ENCODE measurements around the gene LGALS7B. TPM values are rescaled to one million over a fixed set of nuclear protein-coding genes. Genes with fewer than 3 reads are reported as not detected.
"Not testable (repeated sequence)": the region's sequence is repeated elsewhere in the genome, so short reads cannot be mapped to it uniquely, and the experiment has no call there.

LGALS7B gene
- total RNA-seq, 2 experiments from 2014 or later = not detected

DNA sequence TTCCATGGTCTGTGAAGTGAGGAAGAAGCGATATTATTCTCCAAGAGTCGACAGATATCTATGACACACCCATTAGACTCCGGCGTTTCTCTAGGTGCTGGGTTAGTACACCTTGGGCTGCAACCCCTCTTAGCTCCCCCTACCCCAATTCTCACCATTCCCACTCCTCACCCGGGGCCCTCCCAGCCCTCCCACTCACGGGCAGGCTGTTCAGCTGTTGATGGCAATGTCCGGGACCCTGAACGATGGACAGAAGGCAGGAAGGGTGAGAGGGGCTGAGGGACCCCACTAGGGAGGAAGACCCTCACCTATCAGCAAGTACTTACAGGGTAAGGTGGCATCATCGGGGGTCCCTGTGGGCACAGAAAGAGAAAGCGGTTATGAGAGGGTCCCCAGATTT lies 14.5 kb downstream of the LGALS7B start:
- TF ChIP-seq EZH2phosphoT487 (IDR thresholded peaks at IDR 0.05; ENCODE audit: borderline replicate concordance, low read depth, low read length) = no peak
- TF ChIP-seq, protein P1, sequence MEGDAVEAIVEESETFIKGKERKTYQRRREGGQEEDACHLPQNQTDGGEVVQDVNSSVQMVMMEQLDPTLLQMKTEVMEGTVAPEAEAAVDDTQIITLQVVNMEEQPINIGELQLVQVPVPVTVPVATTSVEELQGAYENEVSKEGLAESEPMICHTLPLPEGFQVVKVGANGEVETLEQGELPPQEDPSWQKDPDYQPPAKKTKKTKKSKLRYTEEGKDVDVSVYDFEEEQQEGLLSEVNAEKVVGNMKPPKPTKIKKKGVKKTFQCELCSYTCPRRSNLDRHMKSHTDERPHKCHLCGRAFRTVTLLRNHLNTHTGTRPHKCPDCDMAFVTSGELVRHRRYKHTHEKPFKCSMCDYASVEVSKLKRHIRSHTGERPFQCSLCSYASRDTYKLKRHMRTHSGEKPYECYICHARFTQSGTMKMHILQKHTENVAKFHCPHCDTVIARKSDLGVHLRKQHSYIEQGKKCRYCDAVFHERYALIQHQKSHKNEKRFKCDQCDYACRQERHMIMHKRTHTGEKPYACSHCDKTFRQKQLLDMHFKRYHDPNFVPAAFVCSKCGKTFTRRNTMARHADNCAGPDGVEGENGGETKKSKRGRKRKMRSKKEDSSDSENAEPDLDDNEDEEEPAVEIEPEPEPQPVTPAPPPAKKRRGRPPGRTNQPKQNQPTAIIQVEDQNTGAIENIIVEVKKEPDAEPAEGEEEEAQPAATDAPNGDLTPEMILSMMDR (conservative IDR thresholded peaks at IDR 0.05; ENCODE audit: low read length) = no peak
- no peaks in the 10 kb centered on the region for H3K79me2 ChIP-seq (ENCODE audit: insufficient read depth, low read depth, low read length)
- H3K4me1 ChIP-seq (ENCODE audit: insufficient read depth, low read length, poor library complexity, severe bottlenecking) = peaks cover 3% of the 10 kb centered on the region
- H4K20me1 ChIP-seq (ENCODE audit: insufficient read depth, low read length) = no peaks in the 10 kb centered on the region
- H3K9me2 ChIP-seq (ENCODE audit: insufficient read depth, low read length) = no peaks in the 10 kb centered on the region
- no TSS peak for BruUV-seq (replicated peaks)
- H3K36me3 ChIP-seq (ENCODE audit: insufficient read depth, low read length) = no peaks in the 10 kb centered on the region
- H3K27ac ChIP-seq (ENCODE audit: low read depth, low read length, poor library complexity, severe bottlenecking) = no peak overlapping the region
- intact Hi-C loops (cut with micrococcal nuclease; ENCODE audit: unreplicated experiment) = no loop called here
- ChIA-PET CTCF (ENCODE audit: unreplicated experiment) (no interaction called here), POLR2A (interaction anchor here (0.7 kb wide), 1 partner anchor 110 kb away, joined by 4 read pairs; no protein-coding TSS in a partner anchor)
- no peak overlapping the region for H2AFZ ChIP-seq (ENCODE audit: low read length)
- H3K9me3 ChIP-seq (ENCODE audit: low read length) = no peaks in the 10 kb centered on the region
- no peak for DNase-seq (ENCODE audit: low spot score)
- no peak overlapping the region for H3K4me2 ChIP-seq (ENCODE audit: low read length)
- no peak overlapping the region for H3K4me3 ChIP-seq (ENCODE audit: low read depth, low read length, poor library complexity, severe bottlenecking)

- no peaks in the 10 kb centered on the region for H3K9me3 ChIP-seq (ENCODE audit: low read length)
- H3K4me3 ChIP-seq (ENCODE audit: low read depth, low read length, poor library complexity, severe bottlenecking) = no peak overlapping the region
- no peaks in the 10 kb centered on the region for H3K36me3 ChIP-seq (ENCODE audit: insufficient read depth, low read length)
- TF ChIP-seq, protein P1 (conservative IDR thresholded peaks at IDR 0.05; ENCODE audit: low read length) = no peak
- TF ChIP-seq EZH2phosphoT487 (IDR thresholded peaks at IDR 0.05; ENCODE audit: borderline replicate concordance, low read depth, low read length) = no peak
- ChIA-PET CTCF (ENCODE audit: unreplicated experiment) (no interaction called here), POLR2A (no interaction called here)
- no TSS peak for BruUV-seq (replicated peaks)
- no peaks in the 10 kb centered on the region for H3K9me2 ChIP-seq (ENCODE audit: insufficient read depth, low read length)
- H4K20me1 ChIP-seq (ENCODE audit: insufficient read depth, low read length) = no peaks in the 10 kb centered on the region
- peaks cover 3% of the 10 kb centered on the region for H3K4me1 ChIP-seq (ENCODE audit: insufficient read depth, low read length, poor library complexity, severe bottlenecking)
- no peaks in the 10 kb centered on the region for H3K79me2 ChIP-seq (ENCODE audit: insufficient read depth, low read depth, low read length)
- H3K27ac ChIP-seq (ENCODE audit: low read depth, low read length, poor library complexity, severe bottlenecking) = no peak overlapping the region
- no peak for DNase-seq (ENCODE audit: low spot score)
- no peak overlapping the region; the same call in 1 of the 2 replicates for H3K4me2 ChIP-seq (ENCODE audit: low read length)
- no peak overlapping the region for H2AFZ ChIP-seq (ENCODE audit: low read length)
- intact Hi-C loops (cut with micrococcal nuclease; ENCODE audit: unreplicated experiment) = no loop called here
Measured at GRCh38 chr19:38805180-38805579, 16.2 kb downstream of the LGALS7B start.

- no TSS peak for BruUV-seq (replicated peaks)
- intact Hi-C loops (cut with micrococcal nuclease; ENCODE audit: unreplicated experiment) = no loop called here
- POLR2A ChIA-PET = no interaction called here
Measured at GRCh38 chr19:38806371-38806770, 17.4 kb downstream of the LGALS7B start.

DNA sequence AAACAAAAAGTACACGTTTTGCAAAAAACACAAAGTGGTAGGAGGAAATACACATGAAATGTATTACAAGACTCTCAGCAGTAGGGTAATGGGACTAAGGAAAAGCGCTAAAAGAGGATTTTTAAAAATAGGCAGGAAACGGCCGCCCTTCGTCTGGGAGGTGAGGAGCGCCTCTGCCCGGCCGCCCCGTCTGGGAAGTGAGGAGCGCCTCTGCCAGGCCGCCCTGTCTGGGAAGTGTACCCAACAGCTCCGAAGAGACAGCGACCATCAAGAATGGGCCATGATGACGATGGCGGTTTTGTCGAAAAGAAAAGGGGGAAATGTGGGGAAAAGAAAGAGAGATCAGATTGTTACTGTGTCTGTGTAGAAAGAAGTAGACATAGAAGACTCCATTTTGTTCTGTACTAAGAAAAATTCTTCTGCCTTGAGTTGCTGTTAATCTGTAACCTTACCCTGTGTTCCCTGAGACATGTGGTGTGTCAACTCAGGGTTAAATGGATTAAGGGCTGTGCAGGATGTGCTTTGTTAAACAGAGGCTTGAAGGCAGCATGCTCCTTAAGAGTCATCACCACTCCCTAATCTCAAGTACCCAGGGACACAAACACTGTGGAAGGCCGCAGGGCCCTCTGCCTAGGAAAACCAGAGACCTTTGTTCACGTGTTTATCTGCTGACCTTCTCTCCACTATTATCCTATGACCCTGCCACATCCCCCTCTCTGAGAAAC lies 18.5 kb downstream of the LGALS7B start:
- BruUV-seq (replicated peaks); H3K4me2 ChIP-seq (ENCODE audit: low read length); H3K4me1 ChIP-seq (ENCODE audit: insufficient read depth, low read length, poor library complexity, severe bottlenecking); H3K9me3 ChIP-seq (ENCODE audit: low read length); DNase-seq (ENCODE audit: low spot score); CTCF ChIA-PET (ENCODE audit: unreplicated experiment); intact Hi-C loops (cut with micrococcal nuclease; ENCODE audit: unreplicated experiment); H3K79me2 ChIP-seq (ENCODE audit: insufficient read depth, low read depth, low read length); H2AFZ ChIP-seq (ENCODE audit: low read length); H3K36me3 ChIP-seq (ENCODE audit: insufficient read depth, low read length); H4K20me1 ChIP-seq (ENCODE audit: insufficient read depth, low read length); H3K4me3 ChIP-seq (ENCODE audit: low read depth, low read length, poor library complexity, severe bottlenecking); H3K27ac ChIP-seq (ENCODE audit: low read depth, low read length, poor library complexity, severe bottlenecking); H3K9me2 ChIP-seq (ENCODE audit: insufficient read depth, low read length): not testable (repeated sequence)
- POLR2A ChIA-PET = interaction anchor here (0.6 kb wide), 1 partner anchor 152 kb away, joined by 3 read pairs; no protein-coding TSS in a partner anchor

More at GRCh38 chr19:38806371-38806770, 17.4 kb downstream of the LGALS7B start:
- no peaks in the 10 kb centered on the region for H3K79me2 ChIP-seq (ENCODE audit: insufficient read depth, low read depth, low read length)
- H3K4me3 ChIP-seq (ENCODE audit: low read depth, low read length, poor library complexity, severe bottlenecking) = no peak overlapping the region
- no peaks in the 10 kb centered on the region for H4K20me1 ChIP-seq (ENCODE audit: insufficient read depth, low read length)
- CTCF ChIA-PET (ENCODE audit: unreplicated experiment) = no interaction called here
- peak; percentile 6 for DNase-seq (ENCODE audit: low spot score)
- H3K4me1 ChIP-seq (ENCODE audit: insufficient read depth, low read length, poor library complexity, severe bottlenecking) = peaks cover 3% of the 10 kb centered on the region
- H3K9me3 ChIP-seq (ENCODE audit: low read length) = no peaks in the 10 kb centered on the region
- no peak overlapping the region for H3K4me2 ChIP-seq (ENCODE audit: low read length)
- H3K9me2 ChIP-seq (ENCODE audit: insufficient read depth, low read length) = no peaks in the 10 kb centered on the region
- no peak overlapping the region for H3K27ac ChIP-seq (ENCODE audit: low read depth, low read length, poor library complexity, severe bottlenecking)
- no peaks in the 10 kb centered on the region for H3K36me3 ChIP-seq (ENCODE audit: insufficient read depth, low read length)
- TF ChIP-seq EZH2phosphoT487 (IDR thresholded peaks at IDR 0.05; ENCODE audit: borderline replicate concordance, low read depth, low read length) = no peak
- TF ChIP-seq, protein P1 (conservative IDR thresholded peaks at IDR 0.05; ENCODE audit: low read length) = no peak
- no peak overlapping the region for H2AFZ ChIP-seq (ENCODE audit: low read length)

Measured in OCI-LY7 (cell line).